HCT116 (cell line): Measurements from ENCODE around the gene TLR9. TPM values are rescaled to one million over a fixed set of nuclear protein-coding genes. Genes with fewer than 3 reads are reported as not detected.
A peak's percentile ranks its signal among the peaks of the same experiment; 100 is the strongest.

Experiments
- ATAC-seq: fragments of 200-7000 bp; cut with Tn5 transposase; 2 replicates; pipeline ENCODE4 v1.9.1; 2020; ENCODE audit warnings: mild to moderate bottlenecking, moderate library complexity
- BruUV-seq: library from RNA; stranded (reverse); fragments of 400-500 nt; replicated peaks from 2 replicates; lab custom pipeline; 2021; lab: Mats Ljungman, UMichigan
- CTCF ChIA-PET: fragments of 300-600 bp; sonication (Branson Sonifier 250); formaldehyde crosslinking; loops from one replicate; lab custom pipeline; 2021; ENCODE audit warnings: antibody characterized with exemption; lab: Charles Lee
- POLR2A ChIA-PET: fragments of 300-600, 350-600 bp; sonication (Branson Sonifier 250); formaldehyde crosslinking; loops from one replicate; lab custom pipeline; 2021; ENCODE audit warnings: antibody characterized with exemption; lab: Charles Lee
- RAD21 ChIA-PET, 2 experiments: fragments of 300-600 bp; sonication (Branson Sonifier 250); formaldehyde crosslinking; loops; one replicate each; lab custom pipeline; 2023; ENCODE audit warnings: low total read pairs in 2 of 2; ENCODE audit not compliant: uncharacterized antibody in 2 of 2, unreplicated experiment in 2 of 2, low non-redundant PET in 1 of 2; lab: Charles Lee
- DNase-seq: peaks from one replicate; pipeline ENCODE4 v3.0.0-alpha.2; 2010; ENCODE audit warnings: low read depth, low spot score
- H2AFZ ChIP-seq: fragments of 200-600 bp; shearing (Covaris generic), sonication (generic); 2 replicates; pipeline ENCODE4 v1.6.1; 2017; ENCODE audit warnings: low read depth, mixed run types, mixed read lengths, antibody characterized with exemption, low read length; ENCODE audit not compliant: poor library complexity, severe bottlenecking
- H3K27ac ChIP-seq: 2 replicates; pipeline ENCODE4 v1.5.1; 2012; ENCODE audit warnings: low read depth, low read length
- H3K27me3 ChIP-seq: fragments of 200-600 bp; sonication (generic); 2 replicates; pipeline ENCODE4 v1.6.1; 2016; ENCODE audit warnings: mixed run types, low read length, mixed read lengths; ENCODE audit not compliant: insufficient read depth
- H3K36me3 ChIP-seq, 2 experiments: fragments of 200-500 bp in 1 of 2; fragments of 200-600 bp in 1 of 2; sonication (Bioruptor generic) in 1 of 2; sonication (generic) in 1 of 2; 2 replicates each; pipeline versions ENCODE4 v1.5.1 to v1.6.1; 2014 to 2016; ENCODE audit warnings: low read length in 2 of 2, inconsistent platforms in 1 of 2, mixed read lengths in 1 of 2, mixed run types in 1 of 2; ENCODE audit not compliant: insufficient read depth in 2 of 2, control insufficient read depth in 1 of 2
- H3K4me1 ChIP-seq, 2 experiments: fragments of 200-600 bp in 1 of 2; sonication (generic) in 1 of 2; 2 replicates each; pipeline versions ENCODE4 v1.5.1 to v1.6.1; 2012 to 2017; ENCODE audit warnings: low read length in 2 of 2, inconsistent platforms in 1 of 2, mild to moderate bottlenecking in 1 of 2, mixed read lengths in 1 of 2, mixed run types in 1 of 2, moderate library complexity in 1 of 2; ENCODE audit not compliant: insufficient read depth in 2 of 2, control insufficient read depth in 1 of 2
- H3K4me2 ChIP-seq: fragments of 200-600 bp; sonication (generic); 2 replicates; pipeline ENCODE4 v1.6.1; 2017; ENCODE audit warnings: mixed run types, low read length, mixed read lengths
- H3K4me3 ChIP-seq, 2 experiments: fragments of 200-600 bp in 1 of 2; sonication (generic) in 1 of 2; replicated peaks in 1 of 2; 2 replicates each; pipeline ENCODE4 v1.5.1; 2011 to 2016; ENCODE audit warnings: low read length in 2 of 2, control low read depth in 1 of 2, low read depth in 1 of 2, mild to moderate bottlenecking in 1 of 2, mixed read lengths in 1 of 2, mixed run types in 1 of 2
- H3K79me2 ChIP-seq: fragments of 200-600 bp; sonication (generic); 2 replicates; pipeline ENCODE4 v1.6.1; 2017; ENCODE audit warnings: mild to moderate bottlenecking, mixed run types, low read length, moderate library complexity, mixed read lengths; ENCODE audit not compliant: insufficient read depth
- H3K9ac ChIP-seq: fragments of 200-600 bp; sonication (generic); 2 replicates; pipeline ENCODE4 v1.6.1; 2016; ENCODE audit warnings: low read length, mixed read lengths
- H3K9me2 ChIP-seq: fragments of 200-600 bp; sonication (generic), shearing (Covaris generic); 2 replicates; pipeline ENCODE4 v1.6.1; 2017; ENCODE audit warnings: mixed run types, mild to moderate bottlenecking, moderate library complexity; ENCODE audit not compliant: insufficient read depth
- H3K9me3 ChIP-seq, 2 experiments: fragments of 200-500 bp in 1 of 2; fragments of 200-600 bp in 1 of 2; sonication (Bioruptor generic) in 1 of 2; sonication (generic) in 1 of 2; 2 replicates each; pipeline ENCODE4 v1.6.1; 2014 to 2017; ENCODE audit warnings: low read length in 2 of 2, mixed read lengths in 2 of 2, inconsistent platforms in 1 of 2, low read depth in 1 of 2, mild to moderate bottlenecking in 1 of 2, mixed run types in 1 of 2, moderate library complexity in 1 of 2; ENCODE audit not compliant: control insufficient read depth in 1 of 2, insufficient read depth in 1 of 2
- H4K20me1 ChIP-seq: fragments of 200-600 bp; sonication (generic), shearing (Covaris generic); 2 replicates; pipeline ENCODE4 v1.6.1; 2017; ENCODE audit warnings: mixed run types, mild to moderate bottlenecking, moderate library complexity; ENCODE audit not compliant: insufficient read depth
- CTCF ChIP-seq, 3 experiments: fragments of 200-600 bp in 1 of 3; sonication (generic) in 1 of 3; IDR thresholded peaks in 2 of 3; conservative IDR thresholded peaks in 1 of 3; 2 replicates each; pipeline ENCODE4 v1.5.1; 2012 to 2017; ENCODE audit warnings: low read depth in 2 of 3, low read length in 2 of 3, antibody characterized with exemption in 1 of 3, borderline replicate concordance in 1 of 3, control low read depth in 1 of 3, mild to moderate bottlenecking in 1 of 3, mixed read lengths in 1 of 3, mixed run types in 1 of 3, moderate library complexity in 1 of 3; ENCODE audit not compliant: insufficient read depth in 1 of 3
- SRF ChIP-seq: IDR thresholded peaks from 2 replicates; pipeline ENCODE4 v1.6.1; 2012; ENCODE audit warnings: low read depth
- intact Hi-C: fragments of 100-400 bp; cut with micrococcal nuclease; formaldehyde crosslinking; loops from 2 replicates; pipeline ENCODE4 v1.10.0; 2022
- total RNA-seq: library from RNA; stranded (reverse); gene quantifications from one replicate; pipeline ENCODE4 v1.2.1, GENCODE V29; 2021; ENCODE audit not compliant: unreplicated experiment
- TF ChIP-seq, protein P1 (sequence below): IDR thresholded peaks from 2 replicates; pipeline ENCODE4 v1.6.1; 2012

Gene TLR9
- total RNA-seq, 1 experiment from 2014 or later = 0.15 TPM

DNA sequence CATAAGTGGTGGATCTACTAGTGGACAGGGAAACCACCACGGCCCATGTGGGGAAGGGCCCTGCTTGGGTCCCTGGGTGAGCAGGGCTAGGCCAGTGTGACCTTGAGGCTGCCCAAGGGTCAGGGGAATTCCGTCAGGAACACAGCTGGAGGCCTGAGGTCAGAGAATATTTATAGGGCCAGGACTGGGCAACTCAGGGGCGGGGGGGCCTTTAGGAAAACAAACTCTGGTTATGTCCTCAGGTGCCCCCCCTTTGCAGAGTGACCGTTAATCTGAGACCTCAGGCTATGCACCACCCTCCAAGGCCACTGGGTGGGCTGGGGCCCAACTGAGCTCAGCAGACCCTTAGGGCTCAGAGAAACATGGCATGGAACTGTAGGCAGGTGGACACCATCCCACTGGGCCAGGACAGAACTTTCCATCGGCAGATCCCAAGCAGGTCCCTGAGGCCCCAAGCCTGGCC is 11.0 kb upstream of the TLR9 start:
- Histone ChIP-seq H3K27ac (peak overlapping the region; percentile 98), H3K9me2 (no peaks in the 10 kb centered on the region), H4K20me1 (no peaks in the 10 kb centered on the region), H3K27me3 (no peaks in the 10 kb centered on the region), H3K9me3 (no peaks in the 10 kb centered on the region), H3K4me1 (peaks cover 33 to 41% of the 10 kb centered on the region in 2 experiments), H3K4me2 (peak overlapping the region; percentile 84), H3K79me2 (peaks cover 29% of the 10 kb centered on the region), H2AFZ (no peak overlapping the region), H3K4me3 (no peak overlapping the region), H3K36me3 (no peaks in the 10 kb centered on the region; a peak in 2 of 4 replicates), H3K9ac (peak overlapping the region; percentile 87; the same call in 1 of the 2 replicates)
- ChIA-PET CTCF (interaction anchor here (1.3 to 3.1 kb wide), 3 partner anchors 16 to 102 kb away, joined by 4 to 18 read pairs (median 8); no protein-coding TSS in a partner anchor), RAD21 (interaction anchor here in 1 of 2 experiments (0.7 kb wide), 1 partner anchor 53 kb away, joined by 3 read pairs; no protein-coding TSS in a partner anchor), POLR2A (interaction anchor here (1.4 kb wide), 1 partner anchor 19 kb away, joined by 4 read pairs; no protein-coding TSS in a partner anchor)
- no peak for ATAC-seq
- no peak for DNase-seq
- no TSS peak for BruUV-seq
- intact Hi-C loops = no loop called here
- TF ChIP-seq, protein P1, sequence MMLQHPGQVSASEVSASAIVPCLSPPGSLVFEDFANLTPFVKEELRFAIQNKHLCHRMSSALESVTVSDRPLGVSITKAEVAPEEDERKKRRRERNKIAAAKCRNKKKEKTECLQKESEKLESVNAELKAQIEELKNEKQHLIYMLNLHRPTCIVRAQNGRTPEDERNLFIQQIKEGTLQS = no peak
- peak in 1 of 3 experiments; percentile 22; a peak in 1 of 6 replicates for TF ChIP-seq CTCF (IDR thresholded peaks at IDR 0.05 in 2 of 3, conservative IDR thresholded peaks at IDR 0.05 in 1 of 3; ENCODE audit: borderline replicate concordance in 1 of 3, insufficient read depth in 1 of 3, low read depth in 2 of 3, low read length in 2 of 3)
- TF ChIP-seq SRF = no peak
